GM23338 (cell line): ENCODE measurements around the gene IFT88.

Source experiments
- CREB1 ChIP-seq: fragments of 250-450 bp; sonication (Bioruptor Pico); IDR thresholded peaks from 2 replicates; pipeline ENCODE4 v1.5.0; 2020; ENCODE audit warnings: low read depth, mild to moderate bottlenecking, moderate library complexity
- CTCF ChIP-seq, 2 experiments: fragments of 200-600 bp in 1 of 2; sonication (generic) in 1 of 2; conservative IDR thresholded peaks; 2 replicates each; pipeline versions ENCODE4 v1.5.1 to v1.6.1; 2016 to 2017; ENCODE audit warnings: antibody characterized with exemption in 2 of 2, low read depth in 2 of 2, mild to moderate bottlenecking in 2 of 2, moderate library complexity in 1 of 2
- EZH2 ChIP-seq: fragments of 200-600 bp; sonication (generic); IDR thresholded peaks from one replicate; pipeline ENCODE4 v1.8.0; 2017; ENCODE audit warnings: antibody characterized with exemption, mild to moderate bottlenecking, low read depth; ENCODE audit not compliant: unreplicated experiment
- EZH2phosphoT487 ChIP-seq: fragments of 200-600 bp; sonication (generic); IDR thresholded peaks from one replicate; pipeline ENCODE4 v1.8.1; 2018; ENCODE audit warnings: antibody characterized with exemption; ENCODE audit not compliant: unreplicated experiment
- JUNB ChIP-seq: IDR thresholded peaks from one replicate; pipeline ENCODE4 v1.6.1; 2016; ENCODE audit warnings: antibody characterized with exemption; ENCODE audit not compliant: unreplicated experiment
- POLR2AphosphoS5 ChIP-seq: IDR thresholded peaks from 2 replicates; pipeline ENCODE4 v1.6.1; 2016; ENCODE audit warnings: antibody characterized with exemption, low read depth
- REST ChIP-seq: IDR thresholded peaks from one replicate; pipeline ENCODE4 v1.6.1; 2018; ENCODE audit warnings: antibody characterized with exemption; ENCODE audit not compliant: unreplicated experiment
- STAT1 ChIP-seq: IDR thresholded peaks from one replicate; pipeline ENCODE4 v1.6.1; 2016; ENCODE audit warnings: antibody characterized with exemption; ENCODE audit not compliant: unreplicated experiment
- ZNF114 ChIP-seq: fragments of 250-450 bp; sonication (Bioruptor Pico); IDR thresholded peaks from 2 replicates; pipeline ENCODE4 v1.5.0; 2020; ENCODE audit warnings: mild to moderate bottlenecking, moderate library complexity
- ZNF331 ChIP-seq: fragments of 250-450 bp; sonication (Bioruptor Pico); IDR thresholded peaks from 2 replicates; pipeline ENCODE4 v1.5.0; 2020; ENCODE audit warnings: low read depth, mild to moderate bottlenecking, moderate library complexity

GRCh38 chr13:20658451-20659040 is 91.6 kb downstream of the IFT88 start:
- no peak for TF ChIP-seq POLR2AphosphoS5
- no peak for TF ChIP-seq CTCF (conservative IDR thresholded peaks at IDR 0.05; ENCODE audit: low read depth in 2 of 2)
- no peak for TF ChIP-seq JUNB
- TF ChIP-seq EZH2 = no peak
- no peak for TF ChIP-seq CREB1 (CRISPR knock-in tag)
- TF ChIP-seq EZH2phosphoT487 = no peak
- no peak for TF ChIP-seq REST
- no peak for TF ChIP-seq STAT1
- no peak for TF ChIP-seq ZNF114
- TF ChIP-seq ZNF331 (CRISPR knock-in tag) = no peak
